Measurements from ENCODE around the gene FSD1L.
"Not testable (repeated sequence)": the region's sequence is repeated elsewhere in the genome, so short reads cannot be mapped to it uniquely, and the experiment has no call there.

GRCh38 chr9:105522618-105523385, 75.0 kb downstream of the FSD1L start:
- TF ChIP-seq CTCF (IDR thresholded peaks at IDR 0.05); EZH2 (IDR thresholded peaks at IDR 0.05; ENCODE audit: borderline replicate concordance, insufficient read depth, low read depth, low read length, poor library complexity, severe bottlenecking): not testable (repeated sequence)
